Activated CD4-positive, alpha-beta T cell treated with anti-CD3 and anti-CD28 coated beads for 24 hours (primary cell): ENCODE data around the gene MCCC2.
"Not testable (repeated sequence)": the region's sequence is repeated elsewhere in the genome, so short reads cannot be mapped to it uniquely, and the experiment has no call there.

ENCODE experiments used
- DNase-seq, 2 donors: peaks; one replicate each; pipeline ENCODE4 v3.0.0-alpha.2; 2020; ENCODE audit warnings: low read depth in 2 of 2

The MCCC2 gene

DNA sequence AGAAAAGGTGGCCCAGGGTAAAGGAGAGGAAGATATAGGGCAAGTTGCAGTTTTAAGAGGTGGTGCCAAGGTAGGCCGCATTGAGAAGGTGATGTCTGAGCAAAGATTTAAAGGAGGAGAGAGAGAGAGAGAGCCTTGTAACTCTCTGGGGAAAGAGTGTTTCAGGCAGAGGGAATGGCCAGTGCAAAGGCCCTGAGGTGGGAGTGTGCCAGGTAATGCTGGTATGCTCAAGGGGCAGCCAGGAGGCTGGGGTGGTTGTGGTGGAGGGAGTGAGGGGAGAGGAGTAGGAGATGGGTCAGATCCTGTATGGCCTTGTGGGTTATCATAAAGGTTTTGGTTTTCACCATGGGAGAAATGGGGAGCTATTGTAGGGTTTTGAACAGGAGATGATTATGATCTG, 9.9 kb downstream of the MCCC2 start:
- no peak for DNase-seq

DNA sequence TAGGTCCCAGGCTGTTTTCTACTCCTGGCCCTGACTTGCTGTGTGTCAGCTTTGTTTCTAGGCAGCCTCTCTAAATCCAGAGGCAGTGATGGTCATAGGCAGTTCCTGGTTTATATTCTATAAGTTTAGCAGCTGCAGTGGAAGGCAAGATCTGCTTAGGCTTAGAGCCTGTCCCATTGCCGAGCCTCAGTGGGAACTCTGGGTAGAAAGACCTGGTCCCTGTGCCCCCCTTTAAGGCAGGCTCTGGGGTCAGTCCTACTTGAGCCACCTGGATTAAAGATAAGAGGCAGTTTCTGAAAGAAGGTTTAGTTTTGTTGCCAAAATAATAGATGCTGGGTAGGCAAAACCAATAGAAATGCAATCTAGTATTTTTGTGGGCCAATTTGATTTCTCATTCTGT, 13.6 kb downstream of the MCCC2 start:
- no peak for DNase-seq

DNA sequence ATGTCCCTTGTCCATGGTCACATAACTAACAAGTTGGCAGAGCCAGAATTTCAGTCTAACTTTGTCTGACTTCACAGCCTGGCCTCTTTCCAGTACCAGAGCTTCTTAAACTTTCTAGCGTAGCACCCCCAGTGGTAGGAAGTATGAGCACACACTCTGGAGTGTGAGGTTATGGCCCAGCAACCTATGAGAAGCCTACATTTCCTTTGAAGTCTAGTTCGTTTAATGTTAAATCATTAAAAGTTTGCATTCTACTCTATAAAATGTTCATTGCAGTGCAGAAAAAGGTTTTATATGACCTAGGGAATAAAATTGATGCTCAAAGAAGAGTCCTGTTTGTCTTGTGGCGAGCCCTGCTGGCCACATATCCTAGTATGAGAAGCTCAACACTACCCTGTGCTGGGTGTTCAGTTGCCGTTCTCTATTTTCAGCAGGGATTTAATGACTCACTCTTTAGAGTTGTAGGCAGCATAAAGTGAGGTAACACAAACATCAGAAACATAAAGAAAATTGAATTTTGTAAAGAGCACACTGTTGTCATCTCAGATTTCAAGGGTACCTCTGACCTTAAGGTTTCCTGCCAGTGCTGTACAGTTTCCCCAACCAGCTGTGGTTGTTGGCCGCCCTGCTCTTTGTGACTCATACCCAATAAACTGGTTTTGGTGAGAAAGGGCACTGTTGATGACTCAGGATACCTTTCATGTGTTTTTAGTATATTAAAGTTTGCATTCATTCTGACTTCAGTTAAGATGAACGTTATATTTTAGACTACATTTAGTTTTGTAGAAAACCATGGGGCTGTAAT, 14.3 kb downstream of the MCCC2 start:
- peak; percentile 31 to 48 for DNase-seq

DNA sequence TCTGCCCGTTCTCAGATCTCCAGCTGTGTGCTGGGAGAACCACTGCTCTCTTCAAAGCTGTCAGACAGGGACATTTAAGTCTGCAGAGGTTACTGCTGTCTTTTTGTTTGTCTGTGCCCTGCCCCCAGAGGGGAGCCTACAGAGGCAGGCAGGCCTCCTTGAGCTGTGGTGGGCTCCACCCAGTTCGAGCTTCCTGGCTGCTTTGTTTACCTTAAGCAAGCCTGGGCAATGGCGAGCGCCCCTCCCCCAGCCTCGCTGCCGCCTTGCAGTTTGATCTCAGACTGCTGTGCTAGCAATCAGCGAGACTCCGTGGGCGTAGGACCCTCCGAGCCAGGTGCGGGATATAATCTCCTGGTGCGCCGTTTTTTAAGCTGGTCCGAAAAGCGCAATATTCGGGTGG, 22.8 kb downstream of the MCCC2 start:
- not testable (repeated sequence) for DNase-seq

DNA sequence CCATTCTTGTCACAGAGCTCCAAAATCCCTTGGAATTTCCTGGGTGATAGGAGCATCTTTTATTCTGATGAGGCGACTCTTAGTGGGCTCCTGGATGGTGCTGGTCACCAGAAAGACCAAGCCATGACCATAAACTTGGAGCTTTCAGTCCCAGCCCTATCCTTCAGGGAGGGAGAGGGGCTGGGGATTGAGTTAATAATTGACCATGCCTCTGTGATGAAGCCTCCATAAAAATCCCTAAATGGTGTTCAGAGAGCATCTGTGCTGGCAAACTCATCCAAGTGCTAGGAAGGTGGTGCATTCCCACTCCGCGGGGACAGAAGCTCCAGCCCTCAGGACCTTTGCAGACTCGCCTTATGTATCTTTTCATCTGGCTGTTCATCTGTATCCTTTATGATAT, 28.7 kb downstream of the MCCC2 start:
- no peak for DNase-seq

DNA sequence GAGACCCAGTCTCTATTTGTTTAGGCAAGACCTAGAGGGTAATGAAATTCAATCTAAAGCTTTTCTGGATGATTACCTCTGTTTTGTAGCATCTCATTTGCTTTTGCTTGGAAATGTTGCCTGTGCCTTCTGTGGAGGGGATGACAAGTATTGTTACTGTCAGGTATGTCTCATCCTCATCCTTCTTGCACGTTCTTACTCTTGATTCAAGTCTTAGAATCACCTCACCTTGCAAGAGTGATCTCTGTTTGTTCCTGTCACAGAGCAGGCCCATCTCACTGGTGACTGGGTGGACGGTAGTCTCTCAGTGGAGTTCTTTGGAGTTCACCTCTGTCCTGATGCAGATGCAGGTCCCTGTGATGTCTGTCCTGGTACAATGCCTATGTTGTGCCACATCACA, 33.5 kb downstream of the MCCC2 start:
- no peak for DNase-seq

DNA sequence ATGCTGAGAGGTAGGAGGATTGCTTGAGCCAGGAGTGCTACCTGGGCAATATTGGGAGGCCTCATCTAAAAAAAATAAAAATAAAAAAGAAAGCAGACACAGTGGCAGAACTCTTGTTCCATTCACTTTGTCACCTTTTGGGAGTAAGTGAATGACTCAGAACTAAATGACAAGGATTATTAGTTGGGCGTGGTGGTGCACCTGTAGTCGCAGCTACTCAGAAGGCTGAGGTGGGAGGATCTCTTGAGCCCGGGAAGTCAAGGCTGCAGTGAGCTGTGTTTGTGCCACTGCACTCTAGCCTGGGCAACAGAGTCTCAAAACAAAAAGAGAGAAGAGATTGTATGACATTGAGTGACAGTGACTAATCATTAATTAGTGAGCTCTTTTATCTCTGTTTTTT, 34.1 kb downstream of the MCCC2 start:
- no peak for DNase-seq

DNA sequence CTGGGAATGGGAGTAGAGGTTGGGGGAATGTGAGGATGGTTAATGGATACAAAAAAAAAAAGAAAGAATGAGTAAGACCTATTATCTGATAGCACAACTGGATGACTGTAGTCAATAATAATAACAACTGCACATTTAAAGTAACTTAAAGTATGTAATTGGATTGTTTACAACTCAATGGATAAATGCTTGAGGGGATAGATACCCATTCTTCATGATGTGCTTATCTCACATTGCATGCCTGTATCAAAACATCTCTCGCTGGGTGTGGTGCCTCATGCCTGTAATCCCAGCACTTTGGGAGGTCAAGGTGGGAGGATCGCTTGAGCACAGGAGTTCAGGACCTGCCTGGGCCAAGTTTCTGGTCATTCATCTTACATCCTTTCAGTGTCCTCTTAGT, 34.6 kb downstream of the MCCC2 start:
- no peak for DNase-seq

DNA sequence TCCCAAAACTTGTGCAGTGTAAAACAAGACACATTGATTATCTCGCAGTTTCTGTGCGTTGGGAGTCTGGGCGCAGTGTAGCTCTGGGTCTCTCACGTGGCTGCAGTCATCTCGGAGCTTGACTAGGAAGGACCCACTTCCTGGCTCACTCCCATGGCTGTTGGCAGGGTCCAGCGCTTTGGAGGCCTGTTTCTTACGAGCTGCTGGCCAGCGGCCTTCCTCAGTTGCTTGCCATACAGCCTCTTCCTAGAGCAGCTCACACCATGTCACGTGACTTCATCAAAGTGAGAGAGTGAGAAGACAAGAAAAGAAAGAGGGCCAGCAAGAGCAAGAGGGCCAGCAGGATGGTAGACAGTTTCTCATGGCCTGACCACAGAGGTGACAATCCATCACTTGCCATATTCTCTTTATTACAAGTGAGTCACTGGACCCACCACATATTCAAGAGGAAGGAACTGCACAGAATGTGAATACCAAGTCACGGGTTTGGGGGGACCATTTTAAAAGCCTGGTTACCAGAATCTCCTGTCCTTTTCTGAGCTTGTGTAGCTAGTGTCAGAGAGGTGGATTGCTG, 36.2 kb downstream of the MCCC2 start:
- DNase-seq: no peak

DNA sequence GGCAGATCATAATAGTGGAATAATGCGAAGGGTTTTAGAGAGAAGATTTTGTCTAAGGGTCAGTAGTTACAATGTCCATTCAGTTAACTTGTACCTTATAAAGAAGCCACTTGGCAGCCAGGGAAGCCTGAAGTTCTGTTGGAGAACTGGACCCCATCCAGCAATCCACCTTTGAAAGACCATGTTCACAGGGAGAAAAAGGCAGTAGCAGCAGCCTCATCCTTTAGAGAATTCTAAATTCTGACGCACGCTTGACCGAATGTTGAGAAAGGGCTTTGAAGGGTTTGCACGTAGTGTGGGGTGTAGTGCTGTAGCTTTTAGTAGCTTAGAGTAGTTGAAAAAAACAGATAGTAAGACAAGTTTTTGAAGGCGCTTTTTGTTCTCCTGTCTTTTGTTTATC, 42.8 kb downstream of the MCCC2 start:
- no peak for DNase-seq

DNA sequence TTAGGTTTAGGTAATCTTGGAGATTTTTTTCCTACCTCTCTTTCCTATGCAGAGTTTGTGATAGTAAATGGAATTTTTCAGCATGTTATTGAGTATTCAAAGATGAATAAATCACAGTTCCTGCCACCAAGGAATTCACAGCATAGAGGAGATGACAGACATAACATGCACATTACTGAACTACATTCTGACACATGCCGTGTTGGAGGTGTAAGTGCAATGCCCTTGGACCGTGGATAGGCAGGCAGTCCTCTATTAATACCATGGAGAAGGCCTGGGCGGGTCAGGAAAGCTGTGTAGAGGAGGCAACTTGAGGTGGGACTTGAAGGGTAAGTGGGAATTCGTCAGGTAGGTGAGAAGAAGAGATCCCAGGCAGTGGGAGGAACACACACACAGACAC, 43.9 kb downstream of the MCCC2 start:
- DNase-seq: no peak

DNA sequence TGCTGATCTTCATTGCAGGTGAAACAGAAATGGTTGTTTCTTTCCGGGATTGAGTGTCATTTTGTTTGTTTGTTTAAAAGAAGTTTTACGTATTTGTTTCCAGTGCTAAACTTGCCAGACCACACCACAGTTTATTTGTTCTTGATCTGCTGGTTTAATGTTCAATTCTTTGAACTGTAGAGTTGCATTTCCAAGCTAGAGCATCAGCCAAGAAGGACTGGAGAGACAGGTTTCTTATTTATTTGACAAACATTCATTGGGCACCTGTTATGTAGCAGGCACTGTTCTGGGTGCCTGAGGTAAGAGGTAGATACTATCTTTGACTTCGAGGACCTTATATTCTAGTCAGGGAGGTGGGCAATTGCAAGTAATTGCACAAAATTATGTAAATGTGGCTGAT, 45.0 kb downstream of the MCCC2 start:
- DNase-seq: no peak

DNA sequence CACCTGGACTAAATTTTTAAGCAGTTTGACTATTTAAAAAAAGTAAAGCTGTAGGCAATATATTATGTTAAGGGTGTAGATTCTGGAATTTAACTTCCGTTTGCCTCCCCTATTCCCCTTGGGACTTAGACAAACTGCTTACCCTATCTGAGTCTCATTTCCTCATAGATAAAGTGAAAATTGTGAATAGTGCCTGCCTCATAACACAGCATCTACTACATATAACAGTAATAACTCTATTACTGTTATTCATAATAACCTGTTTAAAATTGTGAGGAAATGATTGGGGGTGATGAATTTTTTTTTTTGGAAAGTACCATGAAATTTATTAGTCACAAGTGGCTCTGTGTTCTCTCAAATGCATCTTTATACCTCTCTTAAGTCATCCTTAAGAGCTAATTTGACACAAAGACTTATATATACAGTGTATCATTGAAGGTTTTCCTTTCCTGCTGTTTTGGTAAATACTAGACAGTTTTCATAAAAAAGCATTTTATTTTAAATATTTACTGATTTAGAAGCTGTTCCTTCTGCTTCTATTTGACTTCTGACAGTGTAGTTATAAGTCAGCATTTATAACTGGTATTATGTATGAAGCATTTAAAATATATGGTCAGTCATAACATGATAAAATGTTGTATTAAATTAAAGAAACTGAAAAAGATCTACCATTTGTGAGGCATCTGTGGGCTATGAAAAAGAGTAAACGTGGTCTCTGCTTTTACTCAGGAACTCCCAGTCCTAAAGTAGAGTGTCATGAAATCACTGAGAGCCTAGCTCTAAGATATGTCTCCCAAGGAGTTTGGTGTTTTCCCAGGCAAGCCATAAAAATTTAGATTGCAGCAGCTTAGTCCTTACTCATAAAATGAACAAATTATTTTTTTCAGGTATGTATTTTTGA, 46.4 kb downstream of the MCCC2 start:
- no peak for DNase-seq

DNA sequence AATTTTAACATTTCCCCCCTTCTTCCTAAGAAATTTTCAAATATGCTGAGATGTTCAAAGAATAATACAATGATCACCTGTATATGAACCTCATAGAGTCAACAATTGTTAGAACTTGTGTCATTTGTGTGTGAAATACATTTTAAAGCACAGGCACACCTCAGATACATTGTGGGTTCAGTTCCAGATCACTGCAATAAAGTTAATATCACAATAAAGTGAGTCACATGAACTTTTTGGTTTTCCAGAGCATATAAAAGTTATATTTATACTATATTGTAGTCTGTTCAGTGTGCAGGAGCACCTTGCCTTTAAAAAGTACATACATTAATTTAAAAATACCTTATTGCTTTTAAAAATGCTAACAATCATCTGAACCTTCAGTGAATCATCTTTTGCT, 50.0 kb downstream of the MCCC2 start:
- DNase-seq: no peak

DNA sequence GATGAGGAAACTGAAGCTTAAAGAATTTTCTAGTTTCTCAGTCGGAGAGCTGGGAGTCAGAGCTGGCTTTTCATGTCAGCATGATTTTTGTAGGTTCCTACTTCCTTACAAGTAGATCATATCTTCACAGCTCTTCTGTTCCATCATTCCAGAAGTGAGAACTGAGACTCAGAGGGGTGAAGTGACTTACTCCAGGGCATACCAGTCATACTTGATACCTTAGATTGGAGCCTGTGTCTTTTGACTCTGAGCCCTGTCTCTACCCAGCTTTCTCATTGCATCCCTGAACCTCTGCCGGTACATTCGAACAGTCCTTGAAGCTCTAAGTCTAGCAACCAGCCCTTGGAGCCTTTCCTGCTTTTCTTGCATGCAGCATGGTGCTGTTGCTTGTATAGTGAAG, 53.3 kb downstream of the MCCC2 start:
- no peak for DNase-seq

DNA sequence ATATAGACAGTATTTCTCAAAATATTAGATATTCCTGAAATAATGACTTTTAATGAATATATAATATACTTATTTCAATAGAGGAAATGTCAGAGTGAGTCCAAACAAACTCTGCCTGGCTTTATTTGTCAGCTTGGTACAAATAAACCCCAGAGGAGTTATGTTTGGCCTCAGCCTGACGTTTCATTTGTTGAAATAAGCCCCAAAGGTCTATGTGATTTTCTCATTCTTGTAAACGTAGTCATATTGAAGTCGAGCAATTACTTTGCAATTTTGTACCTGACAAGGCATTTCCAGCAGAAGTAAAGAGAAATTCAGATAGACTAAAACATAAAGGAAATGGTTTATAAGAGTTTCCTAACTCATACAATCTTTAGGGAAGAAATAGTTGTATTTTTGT, 57.9 kb downstream of the MCCC2 start:
- no peak for DNase-seq

DNA sequence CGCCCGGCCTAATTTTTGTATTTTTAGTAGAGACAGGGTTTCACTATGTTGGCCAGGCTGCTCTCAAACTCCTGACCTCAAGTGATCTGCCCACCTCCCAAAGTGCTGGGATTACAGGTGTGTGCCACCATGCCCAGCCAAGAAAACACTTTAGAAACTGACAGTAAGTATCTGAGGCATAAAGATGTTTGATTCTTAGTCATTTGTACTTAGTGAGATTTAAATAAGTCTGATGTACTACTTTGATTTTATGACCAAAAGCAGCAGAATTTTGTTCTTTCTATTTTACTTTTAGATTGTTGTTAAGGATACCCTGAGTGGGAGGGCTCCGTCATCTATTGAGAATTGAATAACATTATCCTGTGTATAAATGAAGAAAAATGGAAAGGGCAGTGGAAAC, 63.8 kb downstream of the MCCC2 start:
- DNase-seq: not testable (repeated sequence)

DNA sequence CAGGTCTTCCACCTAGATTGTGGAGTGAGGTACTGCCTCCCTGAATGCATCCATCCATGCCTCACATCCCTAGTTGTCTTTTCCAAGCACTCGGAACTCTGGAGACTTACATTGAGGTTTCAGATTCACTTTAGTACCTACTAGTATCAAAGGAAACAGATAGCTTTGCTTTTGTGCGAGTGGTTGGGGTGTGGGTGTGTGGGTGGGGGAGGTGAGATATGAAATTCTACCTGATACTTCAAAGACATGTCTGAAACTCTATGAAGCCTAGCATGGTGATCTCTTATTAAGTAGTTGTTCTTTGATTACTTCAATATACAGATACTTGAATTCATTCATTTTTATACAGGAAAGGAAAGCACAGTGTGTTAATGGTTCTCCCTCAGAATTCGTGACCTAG, 64.4 kb downstream of the MCCC2 start:
- peak; percentile 23 to 28 for DNase-seq

DNA sequence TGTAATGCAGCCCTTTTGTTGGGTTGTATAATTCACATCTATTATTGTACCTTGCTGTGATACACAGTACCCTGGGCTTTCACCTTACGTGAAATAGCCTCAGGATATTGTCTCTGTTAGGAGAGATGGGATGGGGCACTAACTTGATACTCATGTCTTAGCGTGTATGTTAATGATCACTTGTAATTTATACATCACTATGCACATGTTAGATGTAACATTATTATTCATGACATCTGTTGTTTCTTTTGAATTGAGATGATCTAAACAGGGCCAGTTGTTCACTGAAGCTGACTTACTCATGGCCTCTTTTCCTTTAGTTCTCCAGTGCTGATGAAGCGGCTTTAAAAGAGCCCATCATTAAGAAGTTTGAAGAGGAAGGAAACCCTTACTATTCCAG, 65.2 kb downstream of the MCCC2 start:
- DNase-seq: no peak

DNA sequence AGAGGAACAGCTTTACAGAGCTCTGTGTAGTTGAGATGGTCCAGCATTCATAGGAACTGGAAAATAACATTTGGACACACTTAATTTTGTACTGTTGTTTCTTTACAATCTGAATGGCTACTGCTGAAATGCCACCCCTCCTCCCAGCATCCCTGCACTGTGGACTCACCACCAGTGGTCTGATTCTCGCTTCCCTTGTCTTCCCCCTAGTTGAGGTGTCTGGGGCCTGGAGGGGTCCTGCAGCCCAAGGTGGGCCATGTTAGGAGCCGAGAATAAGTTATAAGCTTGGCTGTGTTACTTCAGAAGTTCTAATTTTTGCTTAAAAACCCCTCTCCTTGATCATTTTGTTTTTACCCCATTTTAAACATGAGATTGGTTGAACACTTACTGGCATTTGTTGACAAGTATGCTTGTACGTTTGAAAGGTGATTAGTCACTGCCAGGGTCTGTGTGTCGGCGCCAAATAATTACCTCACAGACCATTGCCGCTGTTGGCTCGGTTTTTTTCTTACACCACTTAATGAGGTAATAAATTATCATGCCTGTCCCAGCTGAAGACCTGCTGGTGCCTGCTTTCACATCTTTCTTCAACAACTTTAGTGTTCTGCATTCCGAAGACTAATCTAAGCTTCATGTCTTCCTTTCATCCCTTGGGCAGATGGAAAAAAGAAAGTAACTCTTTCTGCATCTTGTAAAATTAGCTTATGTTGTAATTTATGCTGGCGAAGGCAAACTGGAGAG, 65.8 kb downstream of the MCCC2 start:
- no peak for DNase-seq

DNA sequence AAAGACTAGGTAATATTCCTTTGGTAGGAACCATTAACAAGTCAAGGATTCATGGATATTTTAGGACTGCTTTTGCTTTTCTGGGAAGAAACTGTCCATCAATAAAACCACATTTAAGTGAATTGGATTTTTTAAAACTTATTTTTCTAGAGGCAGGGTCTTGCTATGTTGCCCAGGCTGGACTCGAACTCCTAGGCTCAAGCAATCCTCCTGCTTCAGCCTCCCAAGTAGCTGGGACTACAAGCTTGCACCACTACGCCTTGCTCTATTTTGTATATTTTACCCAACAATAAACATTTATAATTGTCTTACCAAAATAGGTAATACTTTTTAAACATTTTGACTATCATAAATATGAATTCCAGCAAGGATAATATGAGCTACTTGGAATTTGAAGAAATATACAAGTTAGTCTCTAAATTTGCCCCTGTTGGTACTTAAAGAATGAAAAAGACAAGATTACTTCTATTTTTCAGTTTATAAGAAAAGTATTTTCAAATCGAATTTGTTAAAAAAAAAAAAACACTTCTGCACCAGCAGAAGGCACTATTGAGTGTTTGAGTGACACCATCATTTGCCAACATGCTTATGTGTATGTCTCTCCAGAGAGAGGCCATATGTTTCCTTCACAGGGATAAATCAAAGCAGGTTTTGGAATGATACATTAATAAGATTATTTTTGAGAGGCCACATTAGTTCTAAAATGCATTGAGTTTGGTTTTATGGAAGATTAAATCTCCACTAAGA, 71.9 kb downstream of the MCCC2 start:
- no peak for DNase-seq
